IMR-90 (cell line): ENCODE measurements around the gene GOLGA1. TPM values are rescaled to one million over a fixed set of nuclear protein-coding genes. Genes with fewer than 3 reads are reported as not detected.
A peak's percentile ranks its signal among the peaks of the same experiment; 100 is the strongest.

Experiments
- ATAC-seq: fragments of 200-7000 bp; cut with Tn5 transposase; 2 replicates; pipeline ENCODE4 v1.9.1; 2020; ENCODE audit warnings: low read depth, mild to moderate bottlenecking, moderate library complexity
- BruUV-seq: library from RNA; stranded (reverse); fragments of 400-500 nt; replicated peaks from 2 replicates; lab custom pipeline; 2021; lab: Mats Ljungman, UMichigan
- CTCF ChIA-PET: fragments of 300-600 bp; formaldehyde crosslinking; extraction: SDS; loops from one replicate; lab custom pipeline; 2021; ENCODE audit warnings: antibody characterized with exemption; lab: Yijun Ruan, JAX
- POLR2A ChIA-PET: fragments of 300-600 bp; sonication (Branson Sonifier 250); formaldehyde crosslinking; loops from one replicate; lab custom pipeline; 2022; ENCODE audit warnings: antibody characterized with exemption; ENCODE audit not compliant: unreplicated experiment; lab: Charles Lee
- DNase-seq: peaks from one replicate; pipeline ENCODE4 v3.0.0; 2013
- H2AFZ ChIP-seq: replicated peaks from 2 replicates; pipeline ENCODE3; 2013; ENCODE audit warnings: low read length, mild to moderate bottlenecking; ENCODE audit not compliant: poor library complexity
- H2AK5ac ChIP-seq: 2 replicates; pipeline ENCODE4 v1.6.1; 2013; ENCODE audit warnings: low read depth, low read length, inconsistent platforms
- H2AK9ac ChIP-seq: replicated peaks from 2 replicates; pipeline ENCODE3; 2013; ENCODE audit warnings: mild to moderate bottlenecking, low read depth, low read length, moderate library complexity; ENCODE audit not compliant: poor library complexity
- H2BK120ac ChIP-seq: 2 replicates; pipeline ENCODE4 v1.6.1; 2013; ENCODE audit warnings: low read depth, low read length, inconsistent platforms
- H2BK15ac ChIP-seq: 3 replicates; pipeline ENCODE4 v1.6.1; 2013; ENCODE audit warnings: low read depth, low read length, inconsistent platforms
- H2BK20ac ChIP-seq: 2 replicates; pipeline ENCODE4 v1.6.1; 2013; ENCODE audit warnings: low read depth, mild to moderate bottlenecking, inconsistent platforms, low read length, moderate library complexity
- H2BK5ac ChIP-seq: 2 replicates; pipeline ENCODE4 v1.6.1; 2013; ENCODE audit warnings: mild to moderate bottlenecking, low read depth, low read length, inconsistent platforms; ENCODE audit not compliant: poor library complexity, severe bottlenecking
- H3K14ac ChIP-seq: replicated peaks from 2 replicates; pipeline ENCODE4 v1.6.1; 2013; ENCODE audit warnings: low read depth, low read length, inconsistent platforms
- H3K18ac ChIP-seq: 2 replicates; pipeline ENCODE4 v1.6.1; 2013; ENCODE audit warnings: low read depth, low read length, control low read depth
- H3K23ac ChIP-seq: 2 replicates; pipeline ENCODE4 v1.6.1; 2013; ENCODE audit warnings: low read depth, low read length, inconsistent platforms
- H3K27ac ChIP-seq: 2 replicates; pipeline ENCODE4 v1.5.1; 2013; ENCODE audit warnings: mild to moderate bottlenecking, control low read depth, low read length; ENCODE audit not compliant: insufficient read depth
- H3K27me3 ChIP-seq: 2 replicates; pipeline ENCODE4 v1.6.1; 2013; ENCODE audit warnings: low read length; ENCODE audit not compliant: control insufficient read depth, insufficient read depth
- H3K36me3 ChIP-seq: 2 replicates; pipeline ENCODE4 v1.6.1; 2013; ENCODE audit warnings: low read length, mixed read lengths; ENCODE audit not compliant: control insufficient read depth, insufficient read depth
- H3K4ac ChIP-seq: 2 replicates; pipeline ENCODE4 v1.6.1; 2013; ENCODE audit warnings: low read depth, low read length, inconsistent platforms
- H3K4me1 ChIP-seq: 2 replicates; pipeline ENCODE4 v1.6.1; 2013; ENCODE audit warnings: low read length, mixed read lengths; ENCODE audit not compliant: control insufficient read depth, insufficient read depth
- H3K4me2 ChIP-seq: 2 replicates; pipeline ENCODE4 v1.6.1; 2013; ENCODE audit warnings: low read depth, mild to moderate bottlenecking, control low read depth, low read length, moderate library complexity
- H3K4me3 ChIP-seq: 2 replicates; pipeline ENCODE4 v1.5.1; 2013; ENCODE audit warnings: low read depth, mild to moderate bottlenecking, control low read depth, low read length, moderate library complexity; ENCODE audit not compliant: insufficient read depth
- H3K56ac ChIP-seq: 2 replicates; pipeline ENCODE4 v1.6.1; 2013; ENCODE audit warnings: low read length, inconsistent platforms; ENCODE audit not compliant: insufficient read depth; ENCODE audit errors: extremely low read depth
- H3K79me1 ChIP-seq, 2 experiments: 2 replicates each; pipeline ENCODE4 v1.6.1; 2013; ENCODE audit warnings: low read length in 2 of 2, inconsistent platforms in 1 of 2, low read depth in 1 of 2
- H3K9ac ChIP-seq: 2 replicates; pipeline ENCODE4 v1.6.1; 2013; ENCODE audit warnings: low read depth, low read length, control low read depth
- H3K9me1 ChIP-seq: 2 replicates; pipeline ENCODE4 v1.6.1; 2013; ENCODE audit warnings: low read length, inconsistent platforms; ENCODE audit not compliant: insufficient read depth
- H3K9me3 ChIP-seq: 2 replicates; pipeline ENCODE4 v1.6.1; 2013; ENCODE audit warnings: low read length; ENCODE audit not compliant: control insufficient read depth, insufficient read depth
- H4K20me1 ChIP-seq: 2 replicates; pipeline ENCODE4 v1.6.1; 2013; ENCODE audit warnings: low read length, inconsistent platforms; ENCODE audit not compliant: insufficient read depth
- H4K5ac ChIP-seq: 2 replicates; pipeline ENCODE4 v1.6.1; 2013; ENCODE audit warnings: mild to moderate bottlenecking, low read depth, low read length, control low read depth
- H4K8ac ChIP-seq, 2 experiments: 2 replicates each; pipeline ENCODE4 v1.6.1; 2013; ENCODE audit warnings: low read depth in 2 of 2, low read length in 2 of 2, control low read depth in 1 of 2, inconsistent platforms in 1 of 2
- H4K91ac ChIP-seq: 2 replicates; pipeline ENCODE4 v1.6.1; 2013; ENCODE audit warnings: low read depth, low read length, inconsistent platforms; ENCODE audit not compliant: insufficient read depth
- BHLHE40 ChIP-seq: fragments of 150-350 bp; IDR thresholded peaks from 2 replicates; pipeline ENCODE4 v1.6.1; 2016; ENCODE audit warnings: mild to moderate bottlenecking, low read depth, low read length
- CEBPB ChIP-seq: IDR thresholded peaks from 2 replicates; pipeline ENCODE4 v1.6.1; 2012; ENCODE audit warnings: low read depth, low read length, improper control_type of control experiment
- CHD1 ChIP-seq: IDR thresholded peaks from 2 replicates; pipeline ENCODE4 v1.6.1; 2012; ENCODE audit warnings: low read depth, low read length, improper control_type of control experiment
- CTCF ChIP-seq: conservative IDR thresholded peaks from 2 replicates; pipeline ENCODE4 v1.5.1; 2012; ENCODE audit warnings: mild to moderate bottlenecking, low read depth, low read length, improper control_type of control experiment
- FOS ChIP-seq: fragments of 150-350 bp; IDR thresholded peaks from 2 replicates; pipeline ENCODE4 v1.6.1; 2016; ENCODE audit warnings: low read depth, low read length
- MAZ ChIP-seq: IDR thresholded peaks from 2 replicates; pipeline ENCODE4 v1.6.1; 2012; ENCODE audit warnings: low read depth, mild to moderate bottlenecking, low read length, improper control_type of control experiment, moderate library complexity, borderline replicate concordance
- MXI1 ChIP-seq: IDR thresholded peaks from 2 replicates; pipeline ENCODE4 v1.6.1; 2012; ENCODE audit warnings: low read depth, mild to moderate bottlenecking, low read length, moderate library complexity, borderline replicate concordance
- POLR2A ChIP-seq: IDR thresholded peaks from 2 replicates; pipeline ENCODE4 v1.6.1; 2012; ENCODE audit warnings: mild to moderate bottlenecking, low read depth, low read length
- RAD21 ChIP-seq: IDR thresholded peaks from 2 replicates; pipeline ENCODE4 v1.6.1; 2012; ENCODE audit warnings: low read length, improper control_type of control experiment
- RFX5 ChIP-seq: IDR thresholded peaks from 2 replicates; pipeline ENCODE4 v1.8.0; 2012; ENCODE audit warnings: low read depth, mild to moderate bottlenecking, low read length, moderate library complexity
- SMC3 ChIP-seq: fragments of 150-350 bp; IDR thresholded peaks from 2 replicates; pipeline ENCODE4 v1.6.1; 2016; ENCODE audit warnings: low read depth, mild to moderate bottlenecking, antibody characterized with exemption, low read length, moderate library complexity
- WGBS, 2 experiments: methylation state at CpG; one replicate each; pipeline versions ENCODE4 v1.1.5 to v1.1.7; 2013; ENCODE audit warnings: missing lambda C conversion rate in 2 of 2; ENCODE audit not compliant: insufficient read length in 1 of 2; ENCODE audit errors: extremely low coverage in 2 of 2; 5-methylcytosine and 5-hydroxymethylcytosine counted together
- dilution Hi-C: fragments of 300-500 bp; cut with HindIII; formaldehyde crosslinking; loops from one replicate; pipeline ENCODE4 v1.14.3; 2018; ENCODE audit warnings: low sequenced_read_pairs; ENCODE audit not compliant: unreplicated experiment
- in situ Hi-C: fragments of 300-500 bp; cut with MboI; formaldehyde crosslinking; loops from 3 replicates; pipeline ENCODE4 v1.14.3; 2019; ENCODE audit warnings: low sequenced_read_pairs, inconsistent platforms, mixed read lengths
- intact Hi-C: fragments of 100-400 bp; cut with micrococcal nuclease; formaldehyde crosslinking; loops from 2 replicates; pipeline ENCODE4 v1.10.0; 2022
- polyA plus RNA-seq, 3 experiments: library from polyadenylated mRNA; depleted of rRNA; stranded (reverse); fragments of >200 nt; gene quantifications; 2 replicates each; pipeline ENCODE4 v1.2.3, GENCODE V29; 2012; ENCODE audit warnings: low replicate concordance in 1 of 3
- total RNA-seq: library from RNA; depleted of rRNA; stranded (reverse); fragments of >200 nt; gene quantifications from 2 replicates; pipeline ENCODE4 v1.2.3, GENCODE V29; 2012
- TF ChIP-seq, protein P1 (sequence below): fragments of 150-350 bp; IDR thresholded peaks from 2 replicates; pipeline ENCODE4 v1.6.1; 2017; ENCODE audit warnings: mild to moderate bottlenecking, antibody characterized with exemption, low read length, low read depth

The GOLGA1 gene
- total and polyA plus RNA-seq, 2 of the 4 experiments (the other 2 are of a cell fraction) = 10.6 to 12.7 TPM

GRCh38 chr9:124853605-124854143, 87.2 kb downstream of the GOLGA1 start (continued):
- no peak for TF ChIP-seq POLR2A

DNA sequence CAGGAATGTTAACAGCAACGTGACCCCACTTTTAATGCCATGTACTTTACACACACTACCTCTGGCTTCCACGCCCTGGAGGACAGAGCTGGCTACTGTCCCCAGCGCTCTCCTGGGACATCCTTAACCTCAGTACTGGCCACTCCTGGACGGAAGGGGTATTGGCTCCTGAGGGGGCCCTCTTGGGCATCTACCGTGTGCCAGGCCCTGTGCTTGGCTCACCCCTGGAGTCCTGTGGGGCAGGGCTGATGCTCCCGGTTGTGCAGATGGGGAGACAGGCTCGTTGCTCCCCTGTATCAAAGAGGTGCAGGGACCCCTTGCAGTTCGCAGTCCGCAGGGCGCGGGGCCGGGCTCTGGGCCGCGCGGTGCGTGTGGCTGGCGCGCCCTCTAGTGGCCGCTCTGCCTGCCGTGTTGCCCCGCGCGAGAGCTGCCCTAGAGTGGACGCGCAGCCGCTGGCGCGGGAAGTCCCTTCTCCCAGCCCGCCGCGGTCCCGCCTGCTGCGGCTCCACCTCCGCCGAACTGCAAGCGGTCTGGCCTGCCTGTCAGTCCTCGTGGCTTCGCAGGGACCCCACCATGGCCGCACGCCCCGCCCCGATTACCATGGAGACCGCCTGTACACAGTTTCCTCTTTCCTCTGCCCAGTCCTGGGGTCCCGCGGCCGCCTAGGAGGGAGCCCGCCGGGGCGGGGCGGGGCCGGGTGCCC, 87.9 kb downstream of the GOLGA1 start, which contains the start of gene WDR38:
Gene WDR38, plus strand, starts transcription at position 632 of the 703 bp plus-strand sequence. CDS start 72 bp downstream, outside the sequence.
- peak within 1 kb of the TSS; percentile 94 for H3K4me2 ChIP-seq
- H3K18ac ChIP-seq = no peak within 1 kb of the TSS
- H3K27me3 ChIP-seq = no peaks in the 10 kb centered on the region
- peak within 1 kb of the TSS; percentile 50; the same call in 1 of the 2 replicates for H4K91ac ChIP-seq
- no peak within 1 kb of the TSS; the same call in 1 of the 2 replicates for H3K27ac ChIP-seq
- intact Hi-C loops (loop anchor here (1.0 to 10.0 kb wide), 4 partner anchors 40 to 238 kb away; no protein-coding TSS in a partner anchor), dilution Hi-C loops (no loop called here), in situ Hi-C loops (loop anchor here (5.0 kb wide), 1 partner anchor 81 kb away; the partner anchor contains the start of gene NR6A1)
- H4K8ac ChIP-seq = peak within 1 kb of the TSS in 1 of 2 experiments; percentile 64; a peak in 1 of 4 replicates
- H2AFZ ChIP-seq = peak within 1 kb of the TSS; percentile 100
- H3K56ac ChIP-seq = no peak within 1 kb of the TSS
- POLR2A ChIA-PET = interaction anchor here (0.7 to 0.8 kb wide), 2 partner anchors 10 to 76 kb away, joined by 4 to 5 read pairs; partner anchors contain the start of gene OLFML2A
- H4K5ac ChIP-seq = no peak within 1 kb of the TSS
- H3K4me3 ChIP-seq = peak within 1 kb of the TSS; percentile 43
- peak; percentile 84 for TF ChIP-seq CTCF
- TF ChIP-seq MXI1 = peak; percentile 72; the same call in 1 of the 2 replicates
- no peak for TF ChIP-seq CEBPB
- no peak for TF ChIP-seq FOS
- TF ChIP-seq, protein P1, sequence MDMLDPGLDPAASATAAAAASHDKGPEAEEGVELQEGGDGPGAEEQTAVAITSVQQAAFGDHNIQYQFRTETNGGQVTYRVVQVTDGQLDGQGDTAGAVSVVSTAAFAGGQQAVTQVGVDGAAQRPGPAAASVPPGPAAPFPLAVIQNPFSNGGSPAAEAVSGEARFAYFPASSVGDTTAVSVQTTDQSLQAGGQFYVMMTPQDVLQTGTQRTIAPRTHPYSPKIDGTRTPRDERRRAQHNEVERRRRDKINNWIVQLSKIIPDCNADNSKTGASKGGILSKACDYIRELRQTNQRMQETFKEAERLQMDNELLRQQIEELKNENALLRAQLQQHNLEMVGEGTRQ = no peak
- TF ChIP-seq MAZ = peak; percentile 67; the same call in 1 of the 2 replicates
- TF ChIP-seq RAD21 = peak; percentile 87
- no peak for TF ChIP-seq CHD1
- TF ChIP-seq BHLHE40 = no peak
- TF ChIP-seq RFX5 = peak; percentile 27; the same call in 1 of the 2 replicates
- peak; percentile 87 for TF ChIP-seq SMC3
- peak; percentile 55; the same call in 1 of the 2 replicates for TF ChIP-seq POLR2A
- peak within 1 kb of the TSS; percentile 63 for H2BK120ac ChIP-seq
- peak within 1 kb of the TSS; percentile 22; the same call in 1 of the 2 replicates for H3K9ac ChIP-seq
- H2AK5ac ChIP-seq = peak within 1 kb of the TSS; percentile 74; the same call in 1 of the 2 replicates
- H3K36me3 ChIP-seq = peaks cover 17% of the 10 kb centered on the region
- H2BK20ac ChIP-seq = peak within 1 kb of the TSS; percentile 69; the same call in 1 of the 2 replicates
- CTCF ChIA-PET = interaction anchor here (0.6 to 5.7 kb wide), 18 partner anchors 9 to 1465 kb away, joined by 3 to 165 read pairs (median 4); partner anchors contain the start of genes ARPC5L, NR6A1, OLFML2A and RPL35
- H3K9me1 ChIP-seq = no peaks in the 10 kb centered on the region
- no peak within 1 kb of the TSS for H2BK5ac ChIP-seq
- DNase-seq (peak; percentile 66), ATAC-seq (peak; percentile 88)
- H3K14ac ChIP-seq = peak within 1 kb of the TSS; percentile 69; the same call in 1 of the 2 replicates
- H4K20me1 ChIP-seq = peaks cover 24% of the 10 kb centered on the region
- no peaks in the 10 kb centered on the region for H3K4me1 ChIP-seq
- no TSS peak for BruUV-seq
- H3K23ac ChIP-seq = 0 out of 2 replicates have a peak within 1 kb of the TSS, but pooled peaks have one; percentile 44
- peak within 1 kb of the TSS; percentile 40; the same call in 1 of the 3 replicates for H2BK15ac ChIP-seq
- H3K4ac ChIP-seq = peak within 1 kb of the TSS; percentile 67
- no peaks in the 10 kb centered on the region for H3K9me3 ChIP-seq
- WGBS, 2 experiments = 2% methylated on average over 26 of the region's 51 CpGs; no CpG with 5 or more reads in 1 of the 2 experiments
- H3K79me1 ChIP-seq = peaks cover 0 to 6% of the 10 kb centered on the region in 2 experiments; a peak in 2 of 4 replicates
- H2AK9ac ChIP-seq = peak within 1 kb of the TSS; percentile 96
